Neural progenitor cell (in vitro differentiated cells): ENCODE results near the gene GPN1. TPM values are rescaled to one million over a fixed set of nuclear protein-coding genes. Genes with fewer than 3 reads are reported as not detected.

Experiments
- DNase-seq: peaks from one replicate; pipeline ENCODE4 v3.0.0-alpha.2; 2016; ENCODE audit warnings: low spot score
- H2AFZ ChIP-seq: fragments of 200-600 bp; sonication (generic); replicated peaks from 2 replicates; pipeline ENCODE4 v1.6.1; 2016; ENCODE audit warnings: antibody characterized with exemption
- H3F3A ChIP-seq: fragments of 200-600 bp; sonication (generic); 2 replicates; pipeline ENCODE4 v1.6.1; 2016; ENCODE audit warnings: antibody characterized with exemption, low read depth
- H3K27ac ChIP-seq: fragments of 200-600 bp; sonication (generic); 2 replicates; pipeline ENCODE4 v1.5.1; 2016; ENCODE audit warnings: mild to moderate bottlenecking
- H3K27me3 ChIP-seq: fragments of 200-600 bp; sonication (generic); 2 replicates; pipeline ENCODE4 v1.6.1; 2016; ENCODE audit warnings: mild to moderate bottlenecking, moderate library complexity
- H3K36me3 ChIP-seq: fragments of 200-600 bp; sonication (generic); 2 replicates; pipeline ENCODE4 v1.5.1; 2016
- H3K4me1 ChIP-seq: fragments of 200-600 bp; sonication (generic); 2 replicates; pipeline ENCODE4 v1.6.1; 2016; ENCODE audit warnings: mixed run types
- H3K4me2 ChIP-seq: fragments of 200-600 bp; sonication (generic); 2 replicates; pipeline ENCODE4 v1.6.1; 2016
- H3K4me3 ChIP-seq: fragments of 200-600 bp; sonication (generic); 2 replicates; pipeline ENCODE4 v1.5.1; 2016
- H3K79me2 ChIP-seq: fragments of 200-600 bp; sonication (generic); 2 replicates; pipeline ENCODE4 v1.6.1; 2016; ENCODE audit warnings: low read depth
- H3K9ac ChIP-seq: fragments of 200-600 bp; sonication (generic); 2 replicates; pipeline ENCODE4 v1.6.1; 2016
- H3K9me3 ChIP-seq: fragments of 200-600 bp; sonication (generic); 2 replicates; pipeline ENCODE4 v1.5.1; 2016; ENCODE audit warnings: low read depth
- H4K20me1 ChIP-seq: fragments of 200-600 bp; sonication (generic); 2 replicates; pipeline ENCODE4 v1.6.1; 2016; ENCODE audit warnings: low read depth
- H3K27ac Mint-ChIP-seq: 3 replicates; pipeline ENCODE4 v1.8.0; 2021; ENCODE audit warnings: mixed read lengths
- H3K27me3 Mint-ChIP-seq: 2 replicates; pipeline ENCODE4 v1.8.0; 2022; ENCODE audit warnings: low read depth, mild to moderate bottlenecking, inconsistent platforms, moderate library complexity, mixed read lengths; ENCODE audit not compliant: insufficient read depth
- H3K36me3 Mint-ChIP-seq: 3 replicates; pipeline ENCODE4 v1.8.0; 2021; ENCODE audit warnings: mixed read lengths
- H3K4me1 Mint-ChIP-seq: 3 replicates; pipeline ENCODE4 v1.8.0; 2021; ENCODE audit warnings: mixed read lengths
- H3K4me3 Mint-ChIP-seq: 3 replicates; pipeline ENCODE4 v1.8.0; 2021; ENCODE audit warnings: mild to moderate bottlenecking, moderate library complexity, mixed read lengths
- H3K9me3 Mint-ChIP-seq: 3 replicates; pipeline ENCODE4 v1.8.0; 2020; ENCODE audit warnings: mixed read lengths
- EZH2 ChIP-seq: fragments of 200-600 bp; sonication (generic); IDR thresholded peaks from 2 replicates; pipeline ENCODE4 v1.6.1; 2017; ENCODE audit warnings: antibody characterized with exemption, mild to moderate bottlenecking, moderate library complexity
- EZH2phosphoT487 ChIP-seq: fragments of 200-600 bp; sonication (generic); IDR thresholded peaks from 2 replicates; pipeline ENCODE4 v1.6.1; 2017; ENCODE audit warnings: antibody characterized with exemption
- total RNA-seq: library from RNA; depleted of rRNA; stranded (reverse); fragments of >200 nt; gene quantifications from 2 replicates; pipeline ENCODE4 v1.2.3, GENCODE V29; 2015; ENCODE audit warnings: low replicate concordance
- TF ChIP-seq, protein P1 (sequence below): fragments of 200-600 bp; sonication (generic); IDR thresholded peaks from 2 replicates; pipeline ENCODE4 v1.5.1; 2017; ENCODE audit warnings: antibody characterized with exemption, mild to moderate bottlenecking

Gene GPN1
- total RNA-seq, 1 donor from 2014 or later = 59.2 TPM

DNA sequence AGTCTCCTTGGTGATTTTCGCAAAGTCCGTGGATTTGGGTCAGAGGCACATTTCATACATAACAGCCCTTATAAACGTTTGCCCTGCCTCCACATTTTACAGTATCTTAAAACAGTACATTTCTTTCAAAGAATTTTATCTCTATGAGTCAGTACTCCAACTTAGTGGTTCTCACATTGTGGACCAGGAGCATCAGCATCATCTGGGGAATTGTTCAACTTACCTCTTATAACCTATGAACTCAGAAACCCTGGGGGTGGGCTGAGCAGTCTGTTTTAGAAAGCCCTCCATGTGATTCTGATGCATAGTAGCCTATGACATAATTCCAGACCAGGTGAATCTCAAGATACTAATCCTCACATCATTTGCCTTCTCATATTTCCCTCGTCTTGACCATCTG is 22.2 kb downstream of the GPN1 start:
- no peak overlapping the region for H3K9ac ChIP-seq
- Mint-ChIP-seq H3K4me1 (no peaks in the 10 kb centered on the region), H3K27me3 (no peaks in the 10 kb centered on the region), H3K4me3 (no peak overlapping the region), H3K27ac (no peak overlapping the region), H3K9me3 (no peaks in the 10 kb centered on the region), H3K36me3 (peaks cover 23% of the 10 kb centered on the region)
- H3F3A ChIP-seq = peaks cover 20% of the 10 kb centered on the region
- no peaks in the 10 kb centered on the region for H3K9me3 ChIP-seq
- no peak for DNase-seq
- no peaks in the 10 kb centered on the region for H3K79me2 ChIP-seq
- no peak overlapping the region for H3K4me3 ChIP-seq
- TF ChIP-seq EZH2 (no peak), EZH2phosphoT487 (no peak)
- TF ChIP-seq, protein P1, sequence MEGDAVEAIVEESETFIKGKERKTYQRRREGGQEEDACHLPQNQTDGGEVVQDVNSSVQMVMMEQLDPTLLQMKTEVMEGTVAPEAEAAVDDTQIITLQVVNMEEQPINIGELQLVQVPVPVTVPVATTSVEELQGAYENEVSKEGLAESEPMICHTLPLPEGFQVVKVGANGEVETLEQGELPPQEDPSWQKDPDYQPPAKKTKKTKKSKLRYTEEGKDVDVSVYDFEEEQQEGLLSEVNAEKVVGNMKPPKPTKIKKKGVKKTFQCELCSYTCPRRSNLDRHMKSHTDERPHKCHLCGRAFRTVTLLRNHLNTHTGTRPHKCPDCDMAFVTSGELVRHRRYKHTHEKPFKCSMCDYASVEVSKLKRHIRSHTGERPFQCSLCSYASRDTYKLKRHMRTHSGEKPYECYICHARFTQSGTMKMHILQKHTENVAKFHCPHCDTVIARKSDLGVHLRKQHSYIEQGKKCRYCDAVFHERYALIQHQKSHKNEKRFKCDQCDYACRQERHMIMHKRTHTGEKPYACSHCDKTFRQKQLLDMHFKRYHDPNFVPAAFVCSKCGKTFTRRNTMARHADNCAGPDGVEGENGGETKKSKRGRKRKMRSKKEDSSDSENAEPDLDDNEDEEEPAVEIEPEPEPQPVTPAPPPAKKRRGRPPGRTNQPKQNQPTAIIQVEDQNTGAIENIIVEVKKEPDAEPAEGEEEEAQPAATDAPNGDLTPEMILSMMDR = no peak
- no peak overlapping the region for H2AFZ ChIP-seq
- H4K20me1 ChIP-seq = peaks cover 5% of the 10 kb centered on the region
- peaks cover 11% of the 10 kb centered on the region for H3K36me3 ChIP-seq
- H3K4me2 ChIP-seq = no peak overlapping the region
- no peaks in the 10 kb centered on the region for H3K27me3 ChIP-seq
- H3K27ac ChIP-seq = no peak overlapping the region
- H3K4me1 ChIP-seq = no peaks in the 10 kb centered on the region

DNA sequence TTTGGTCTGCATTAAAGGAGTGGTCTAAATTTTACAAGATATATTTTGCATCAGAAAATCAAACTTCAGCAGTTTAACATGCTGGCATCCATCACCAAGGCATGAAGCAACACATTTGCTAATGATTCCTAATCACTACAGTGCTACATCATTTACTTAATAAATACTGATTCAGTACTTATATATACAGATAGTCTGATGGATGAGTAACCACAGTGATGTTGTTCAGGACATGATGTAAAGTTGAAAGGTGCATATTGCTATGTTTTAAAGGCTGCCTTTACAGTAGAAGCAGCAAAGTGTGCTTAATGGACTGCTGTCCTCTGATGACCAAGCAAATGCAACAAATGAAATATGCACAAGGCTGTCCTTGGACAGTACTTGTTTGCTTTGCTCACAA is 23.5 kb downstream of the GPN1 start:
- no peaks in the 10 kb centered on the region for H3K27me3 ChIP-seq
- H3K4me1 Mint-ChIP-seq = no peaks in the 10 kb centered on the region

DNA sequence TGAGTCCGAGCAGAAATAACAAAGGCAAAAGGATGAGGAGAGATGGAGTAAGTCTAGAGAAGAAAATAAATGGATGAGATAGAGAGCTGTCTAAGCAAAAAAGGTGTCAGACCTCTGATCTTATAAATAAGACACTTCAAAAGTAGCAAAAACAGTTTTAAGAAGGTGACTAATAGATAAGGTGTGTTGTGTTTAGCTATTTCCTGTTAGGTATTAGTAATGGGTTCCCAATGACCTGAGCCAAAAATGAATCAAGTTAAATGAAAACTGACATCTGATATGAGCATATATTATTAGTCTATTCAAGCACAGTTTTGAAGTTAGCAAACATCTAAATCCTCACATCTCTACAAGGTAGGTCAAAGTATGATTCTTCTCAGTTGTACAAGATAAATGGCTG is 23.9 kb downstream of the GPN1 start:
- no peak overlapping the region for H2AFZ ChIP-seq
- H3K4me3 Mint-ChIP-seq = no peak overlapping the region
- H3K36me3 ChIP-seq = peaks cover 11% of the 10 kb centered on the region
- no peak overlapping the region for H3K4me2 ChIP-seq
- no peak overlapping the region for H3K27ac Mint-ChIP-seq
- H3K9ac ChIP-seq = no peak overlapping the region
- H4K20me1 ChIP-seq = peaks cover 5% of the 10 kb centered on the region
- peaks cover 24% of the 10 kb centered on the region for H3F3A ChIP-seq
- H3K36me3 Mint-ChIP-seq = peaks cover 20% of the 10 kb centered on the region
- H3K4me1 ChIP-seq = no peaks in the 10 kb centered on the region
- no peak overlapping the region for H3K27ac ChIP-seq
- no peaks in the 10 kb centered on the region for H3K9me3 Mint-ChIP-seq
- H3K27me3 Mint-ChIP-seq = no peaks in the 10 kb centered on the region
- DNase-seq = no peak
- H3K79me2 ChIP-seq = no peaks in the 10 kb centered on the region
- TF ChIP-seq EZH2 = no peak
- TF ChIP-seq EZH2phosphoT487 = no peak
- TF ChIP-seq, protein P1 = no peak
- H3K9me3 ChIP-seq = no peaks in the 10 kb centered on the region
- H3K27me3 ChIP-seq = no peaks in the 10 kb centered on the region
- no peak overlapping the region for H3K4me3 ChIP-seq
- H3K4me1 Mint-ChIP-seq = no peaks in the 10 kb centered on the region

More for the DNA sequence above, 23.5 kb downstream of the GPN1 start:
- H3K36me3 Mint-ChIP-seq = peaks cover 22% of the 10 kb centered on the region
- no peak overlapping the region for H3K4me3 ChIP-seq
- no peaks in the 10 kb centered on the region for H3K4me1 ChIP-seq
- no peak overlapping the region for H3K27ac Mint-ChIP-seq
- TF ChIP-seq EZH2 = no peak
- TF ChIP-seq, protein P1 = no peak
- no peak for TF ChIP-seq EZH2phosphoT487
- no peak overlapping the region for H3K27ac ChIP-seq
- no peak overlapping the region for H3K9ac ChIP-seq
- H3K9me3 ChIP-seq = no peaks in the 10 kb centered on the region
- no peak for DNase-seq
- peaks cover 11% of the 10 kb centered on the region for H3K36me3 ChIP-seq
- no peak overlapping the region for H3K4me3 Mint-ChIP-seq
- peaks cover 24% of the 10 kb centered on the region for H3F3A ChIP-seq
- no peak overlapping the region for H2AFZ ChIP-seq
- H3K4me2 ChIP-seq = no peak overlapping the region
- no peaks in the 10 kb centered on the region for H3K9me3 Mint-ChIP-seq
- H3K27me3 Mint-ChIP-seq = no peaks in the 10 kb centered on the region
- H3K79me2 ChIP-seq = no peaks in the 10 kb centered on the region
- peaks cover 5% of the 10 kb centered on the region for H4K20me1 ChIP-seq
